ENCODE data around the gene PRELID1. TPM values are rescaled to one million over a fixed set of nuclear protein-coding genes. Genes with fewer than 3 reads are reported as not detected.

The PRELID1 gene
- total RNA-seq, 3 donors from 2014 or later (not counting 1 experiment from before 2014, with no cell fraction given) = 76.6 to 99.3 (median 91.6) TPM

GRCh38 chr5:177343777-177344176, 40.2 kb downstream of the PRELID1 start:
- Mint-ChIP-seq H3K36me3 (peaks cover 7% of the 10 kb centered on the region), H3K4me3 (no peak overlapping the region), H3K9me3 (no peaks in the 10 kb centered on the region), H3K4me1 (peaks cover 26 to 33% of the 10 kb centered on the region in 2 donors), H3K27ac (no peak overlapping the region), H3K27me3 (ENCODE audit: low read depth in 2 of 2) (no peaks in the 10 kb centered on the region)
- Histone ChIP-seq H3K4me3 (ENCODE audit: low read length) (no peak overlapping the region), H3K36me3 (ENCODE audit: control insufficient read depth, insufficient read depth, low read length) (peaks cover 27% of the 10 kb centered on the region), H3K27me3 (ENCODE audit: control insufficient read depth, insufficient read depth, low read length) (no peaks in the 10 kb centered on the region), H3K27ac (ENCODE audit: low read length) (no peak overlapping the region), H3K4me1 (ENCODE audit: control insufficient read depth, insufficient read depth, low read length) (peaks cover 24% of the 10 kb centered on the region), H3K9me3 (ENCODE audit: control insufficient read depth, insufficient read depth, low read length) (no peaks in the 10 kb centered on the region)
- TF ChIP-seq CTCF (IDR thresholded peaks at IDR 0.05) = no peak
- intact Hi-C loops (cut with micrococcal nuclease) = no loop called here
- DNase-seq (no peak), ATAC-seq (no peak)
- 97% methylated on average over 6 of the region's 6 CpGs for WGBS (ENCODE audit: insufficient coverage)

GRCh38 chr5:177344891-177345290, 41.3 kb downstream of the PRELID1 start:
- Histone ChIP-seq H3K27ac (ENCODE audit: low read length) (no peak overlapping the region), H3K4me1 (ENCODE audit: control insufficient read depth, insufficient read depth, low read length) (peaks cover 19% of the 10 kb centered on the region), H3K9me3 (ENCODE audit: control insufficient read depth, insufficient read depth, low read length) (no peaks in the 10 kb centered on the region), H3K4me3 (ENCODE audit: low read length) (no peak overlapping the region), H3K27me3 (ENCODE audit: control insufficient read depth, insufficient read depth, low read length) (no peaks in the 10 kb centered on the region), H3K36me3 (ENCODE audit: control insufficient read depth, insufficient read depth, low read length) (peaks cover 34% of the 10 kb centered on the region)
- Mint-ChIP-seq H3K4me1 (peaks cover 26 to 33% of the 10 kb centered on the region in 2 donors), H3K27me3 (ENCODE audit: low read depth in 2 of 2) (no peaks in the 10 kb centered on the region), H3K4me3 (no peak overlapping the region), H3K36me3 (peaks cover 2% of the 10 kb centered on the region), H3K9me3 (no peaks in the 10 kb centered on the region), H3K27ac (no peak overlapping the region)
- WGBS (ENCODE audit: insufficient coverage) = 98% methylated on average over 4 of the region's 6 CpGs
- no peak for TF ChIP-seq CTCF (IDR thresholded peaks at IDR 0.05)
- DNase-seq (no peak), ATAC-seq (no peak)
- intact Hi-C loops (cut with micrococcal nuclease) = no loop called here

- TF ChIP-seq CTCF (IDR thresholded peaks at IDR 0.05) = no peak
- Mint-ChIP-seq H3K9me3 (no peaks in the 10 kb centered on the region), H3K4me3 (no peak overlapping the region), H3K27me3 (ENCODE audit: low read depth in 2 of 2) (no peaks in the 10 kb centered on the region), H3K36me3 (no peaks in the 10 kb centered on the region), H3K4me1 (peaks cover 37 to 41% of the 10 kb centered on the region in 2 donors), H3K27ac (no peak overlapping the region)
- H3K4me3 ChIP-seq (ENCODE audit: low read length) = no peak overlapping the region
- no peak for DNase-seq
- H3K27me3 ChIP-seq (ENCODE audit: control insufficient read depth, insufficient read depth, low read length) = no peaks in the 10 kb centered on the region
- 100% methylated on average over 4 of the region's 4 CpGs for WGBS (ENCODE audit: insufficient coverage)
- ATAC-seq = no peak
- no peaks in the 10 kb centered on the region for H3K9me3 ChIP-seq (ENCODE audit: control insufficient read depth, insufficient read depth, low read length)
- peaks cover 27% of the 10 kb centered on the region for H3K4me1 ChIP-seq (ENCODE audit: control insufficient read depth, insufficient read depth, low read length)
- no peak overlapping the region for H3K27ac ChIP-seq (ENCODE audit: low read length)
- intact Hi-C loops (cut with micrococcal nuclease) = no loop called here
- H3K36me3 ChIP-seq (ENCODE audit: control insufficient read depth, insufficient read depth, low read length) = peaks cover 27% of the 10 kb centered on the region
Observed at GRCh38 chr5:177346820-177347219, 43.2 kb downstream of the PRELID1 start.

- Histone ChIP-seq H3K36me3 (ENCODE audit: control insufficient read depth, insufficient read depth, low read length) (peaks cover 26% of the 10 kb centered on the region), H3K27ac (ENCODE audit: low read length) (no peak overlapping the region), H3K4me1 (ENCODE audit: control insufficient read depth, insufficient read depth, low read length) (peaks cover 33% of the 10 kb centered on the region), H3K9me3 (ENCODE audit: control insufficient read depth, insufficient read depth, low read length) (no peaks in the 10 kb centered on the region), H3K4me3 (ENCODE audit: low read length) (no peak overlapping the region), H3K27me3 (ENCODE audit: control insufficient read depth, insufficient read depth, low read length) (no peaks in the 10 kb centered on the region)
- Mint-ChIP-seq H3K27me3 (ENCODE audit: low read depth in 2 of 2) (no peaks in the 10 kb centered on the region), H3K36me3 (no peaks in the 10 kb centered on the region), H3K4me1 (peaks cover 41 to 44% of the 10 kb centered on the region in 2 donors), H3K9me3 (no peaks in the 10 kb centered on the region), H3K27ac (no peak overlapping the region), H3K4me3 (no peak overlapping the region)
- intact Hi-C loops (cut with micrococcal nuclease) = no loop called here
- no peak for TF ChIP-seq CTCF (IDR thresholded peaks at IDR 0.05)
- DNase-seq (no peak), ATAC-seq (no peak)
- 93% methylated on average over 4 of the region's 4 CpGs for WGBS (ENCODE audit: insufficient coverage)
Observed at GRCh38 chr5:177347699-177348098, 44.1 kb downstream of the PRELID1 start.
